VCaP (cell line): Measurements from ENCODE around the gene SCN8A.
"Not testable (repeated sequence)": the region's sequence is repeated elsewhere in the genome, so short reads cannot be mapped to it uniquely, and the experiment has no call there.

Source experiments
- H3K27ac ChIP-seq: fragments of 450-650 bp; 2 replicates; pipeline ENCODE4 v1.5.1; 2017
- CTCF ChIP-seq: fragments of 450-650 bp; conservative IDR thresholded peaks from 2 replicates; pipeline ENCODE4 v1.5.1; 2017; ENCODE audit warnings: mild to moderate bottlenecking, moderate library complexity

Gene SCN8A

DNA sequence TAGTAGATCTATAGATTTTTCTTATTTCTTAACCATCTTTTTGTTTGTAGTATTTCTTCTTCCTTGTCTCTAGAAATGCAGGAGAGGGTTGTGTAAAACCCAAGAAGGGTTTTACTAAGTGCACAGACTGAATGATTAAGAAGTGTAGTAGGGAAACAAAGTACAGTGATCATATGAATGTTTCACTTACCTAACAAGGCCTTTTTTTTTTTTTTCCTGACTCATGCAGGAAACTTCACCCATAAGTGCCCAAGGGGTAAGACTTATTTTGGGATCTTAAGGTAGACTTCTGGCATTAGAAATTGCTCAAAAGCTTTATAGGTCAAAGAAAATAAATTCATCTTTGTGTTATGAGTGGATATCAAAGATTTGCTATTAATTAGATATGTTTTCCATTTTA is 10.2 kb downstream of the SCN8A start:
- H3K27ac ChIP-seq, result peak overlapping the region; percentile 14; the same call in 1 of the 2 replicates
- no peak for TF ChIP-seq CTCF

GRCh38 chr12:51605896-51606295 is 14.9 kb downstream of the SCN8A start:
- not testable (repeated sequence) for H3K27ac ChIP-seq

- not testable (repeated sequence) for H3K27ac ChIP-seq
Measured at GRCh38 chr12:51607197-51607596, 16.2 kb downstream of the SCN8A start.

DNA sequence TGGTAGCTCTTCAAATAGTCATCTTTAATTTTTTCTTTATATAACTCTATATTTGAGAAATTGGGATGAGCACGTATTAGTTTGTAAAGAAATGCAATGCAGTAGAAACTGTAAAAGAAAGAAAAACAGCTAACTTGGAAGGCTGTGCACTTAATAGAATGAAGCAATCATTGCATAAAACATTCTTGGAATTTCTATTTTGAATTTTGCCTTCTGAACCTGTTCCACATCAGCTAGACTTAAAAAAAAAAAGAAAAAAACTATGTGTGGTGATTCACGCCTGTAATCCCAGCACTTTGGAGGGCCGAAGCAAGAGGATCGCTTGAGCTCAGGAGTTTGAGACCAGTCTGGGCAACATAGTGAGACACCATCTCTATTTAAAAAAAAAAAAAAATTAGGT is 29.4 kb downstream of the SCN8A start:
- H3K27ac ChIP-seq, result peak overlapping the region; percentile 70
- no peak for TF ChIP-seq CTCF

DNA sequence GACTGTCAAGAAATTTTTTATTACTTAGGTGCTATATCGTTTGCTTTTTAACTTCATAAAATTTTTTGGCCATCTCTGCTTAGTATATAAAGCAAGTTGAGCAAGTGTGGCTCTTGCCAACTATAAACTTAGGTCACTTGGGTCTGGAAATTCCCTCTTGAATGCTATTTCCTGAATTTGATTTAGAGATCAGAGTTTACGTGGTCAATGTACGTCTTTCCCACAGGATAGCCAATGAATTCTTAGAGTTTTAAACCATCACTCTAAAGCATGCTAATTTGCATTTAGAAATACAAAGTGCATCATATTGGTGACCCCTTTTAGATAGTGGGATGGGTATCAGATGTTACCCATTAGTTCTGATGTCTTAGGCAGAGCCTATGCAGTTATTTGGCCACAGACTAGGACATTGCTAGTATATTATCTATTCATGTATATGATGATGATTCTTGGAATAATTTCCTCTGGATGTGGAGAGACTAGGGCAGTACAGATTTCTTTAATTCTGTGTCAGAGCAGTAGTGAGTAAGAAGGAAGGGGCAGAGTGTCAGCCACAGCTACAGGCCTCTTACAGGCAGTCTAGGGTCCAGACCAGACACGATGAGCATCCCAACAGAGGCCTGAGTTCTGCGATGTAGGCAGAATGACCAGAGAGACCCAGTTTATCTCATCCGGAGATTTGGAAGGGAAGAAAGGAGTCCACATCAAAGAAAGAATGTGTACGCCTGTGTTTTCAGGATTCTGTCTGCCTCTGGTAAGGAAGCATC is 30.3 kb downstream of the SCN8A start:
- peak overlapping the region; percentile 70 for H3K27ac ChIP-seq
- no peak for TF ChIP-seq CTCF

DNA sequence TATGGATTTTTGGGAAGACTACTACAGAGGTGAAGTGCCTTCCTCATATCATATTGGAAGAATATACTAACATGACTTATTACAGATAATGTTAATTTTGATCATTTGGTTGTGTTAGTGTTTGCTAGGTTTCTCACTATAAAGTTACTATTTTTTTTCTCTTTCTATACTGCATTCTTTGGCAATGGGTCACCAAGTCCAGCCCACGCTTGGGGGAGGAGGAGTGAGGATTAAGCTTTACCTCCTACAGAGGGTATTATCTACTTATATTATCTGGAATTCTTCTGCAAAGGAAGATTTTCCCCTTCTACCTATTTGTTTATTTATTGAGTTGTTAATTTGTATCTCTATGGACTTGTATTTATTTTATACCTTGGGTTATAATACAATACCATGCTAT is 31.5 kb downstream of the SCN8A start:
- TF ChIP-seq CTCF, result no peak
- peak overlapping the region; percentile 70; the same call in 1 of the 2 replicates for H3K27ac ChIP-seq

DNA sequence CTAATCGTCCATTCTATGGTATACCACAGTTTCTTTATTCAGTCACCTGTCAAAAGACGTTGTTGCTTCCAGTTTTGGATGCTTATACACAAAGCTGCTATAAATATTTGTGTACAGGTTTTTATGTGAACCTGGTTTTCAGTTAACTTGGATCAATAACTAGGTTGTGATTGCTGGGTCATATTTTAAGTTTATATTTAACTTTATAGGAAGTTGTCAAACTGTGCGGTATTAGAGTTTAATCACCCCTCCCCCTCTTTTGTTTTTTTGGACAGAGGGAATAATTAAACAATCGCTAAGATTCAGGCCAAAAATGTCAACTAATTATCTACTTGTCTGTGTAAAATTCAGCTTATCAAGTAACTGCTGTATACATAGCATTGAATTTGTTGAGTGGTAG is 34.3 kb downstream of the SCN8A start:
- no peak for TF ChIP-seq CTCF
- no peak overlapping the region for H3K27ac ChIP-seq

GRCh38 chr12:51626115-51626514 is 35.1 kb downstream of the SCN8A start:
- no peak overlapping the region for H3K27ac ChIP-seq
- TF ChIP-seq CTCF, result no peak
